Adipocyte (in vitro differentiated cells): ENCODE data around the gene HECW1.

ENCODE experiments used
- DNase-seq: peaks from one replicate; pipeline ENCODE4 v3.0.0-alpha.2; 2015; ENCODE audit warnings: low read depth
- H3K27me3 ChIP-seq: replicated peaks from 2 replicates; pipeline ENCODE4 v1.7.0; 2013; ENCODE audit warnings: mild to moderate bottlenecking, low read length, moderate library complexity; ENCODE audit not compliant: control insufficient read depth, insufficient read depth
- H3K36me3 ChIP-seq: 2 replicates; pipeline ENCODE4 v1.7.0; 2013; ENCODE audit warnings: low read length, mild to moderate bottlenecking, moderate library complexity; ENCODE audit not compliant: control insufficient read depth, insufficient read depth, severe bottlenecking
- H3K4me1 ChIP-seq: 2 replicates; pipeline ENCODE4 v1.7.0; 2013; ENCODE audit warnings: mild to moderate bottlenecking, low read length, moderate library complexity; ENCODE audit not compliant: control insufficient read depth, insufficient read depth
- H3K4me3 ChIP-seq: 2 replicates; pipeline ENCODE4 v1.7.0; 2013; ENCODE audit warnings: mild to moderate bottlenecking, low read length, moderate library complexity
- H3K9ac ChIP-seq: 2 replicates; pipeline ENCODE4 v1.7.0; 2013; ENCODE audit warnings: mild to moderate bottlenecking, low read length, moderate library complexity
- H3K9me3 ChIP-seq: 2 replicates; pipeline ENCODE4 v1.7.0; 2013; ENCODE audit warnings: mild to moderate bottlenecking, low read length, moderate library complexity; ENCODE audit not compliant: control insufficient read depth

Gene HECW1

GRCh38 chr7:43461349-43462024, 349.0 kb downstream of the HECW1 start:
- Histone ChIP-seq H3K27me3 (no peaks in the 10 kb centered on the region), H3K9ac (no peak overlapping the region), H3K4me3 (no peak overlapping the region), H3K36me3 (no peaks in the 10 kb centered on the region), H3K4me1 (peaks cover 57% of the 10 kb centered on the region), H3K9me3 (no peaks in the 10 kb centered on the region)
- DNase-seq: no peak

- H3K36me3 ChIP-seq: no peaks in the 10 kb centered on the region
- peaks cover 70% of the 10 kb centered on the region for H3K4me1 ChIP-seq
- no peaks in the 10 kb centered on the region for H3K27me3 ChIP-seq
- peak; percentile 14 for DNase-seq
- H3K4me3 ChIP-seq: peak overlapping the region; percentile 69
- H3K9ac ChIP-seq: peak overlapping the region; percentile 70
- no peaks in the 10 kb centered on the region for H3K9me3 ChIP-seq
Measured at GRCh38 chr7:43462836-43463235, 350.4 kb downstream of the HECW1 start.

GRCh38 chr7:43463401-43463980, 351.0 kb downstream of the HECW1 start:
- Histone ChIP-seq H3K27me3 (no peaks in the 10 kb centered on the region), H3K4me3 (peak overlapping the region; percentile 69), H3K9me3 (no peaks in the 10 kb centered on the region), H3K9ac (peak overlapping the region; percentile 70), H3K36me3 (no peaks in the 10 kb centered on the region), H3K4me1 (peaks cover 73% of the 10 kb centered on the region)
- DNase-seq: peak; percentile 40

- DNase-seq: no peak
- peak overlapping the region; percentile 27 for H3K9ac ChIP-seq
- no peak overlapping the region for H3K4me3 ChIP-seq
- no peaks in the 10 kb centered on the region for H3K9me3 ChIP-seq
- no peaks in the 10 kb centered on the region for H3K27me3 ChIP-seq
- peaks cover 77% of the 10 kb centered on the region for H3K4me1 ChIP-seq
- no peaks in the 10 kb centered on the region for H3K36me3 ChIP-seq
Measured at GRCh38 chr7:43465581-43466554, 353.4 kb downstream of the HECW1 start.

- no peaks in the 10 kb centered on the region for H3K27me3 ChIP-seq
- no peaks in the 10 kb centered on the region for H3K36me3 ChIP-seq
- no peak for DNase-seq
- no peak overlapping the region for H3K4me3 ChIP-seq
- H3K9me3 ChIP-seq: no peaks in the 10 kb centered on the region
- H3K4me1 ChIP-seq: peaks cover 65% of the 10 kb centered on the region
- H3K9ac ChIP-seq: peak overlapping the region; percentile 1
Measured at GRCh38 chr7:43467406-43467805, 355.0 kb downstream of the HECW1 start.

GRCh38 chr7:43467846-43468245, 355.4 kb downstream of the HECW1 start:
- no peaks in the 10 kb centered on the region for H3K27me3 ChIP-seq
- DNase-seq: no peak
- no peaks in the 10 kb centered on the region for H3K9me3 ChIP-seq
- H3K36me3 ChIP-seq: no peaks in the 10 kb centered on the region
- H3K4me3 ChIP-seq: no peak overlapping the region
- no peak overlapping the region for H3K9ac ChIP-seq
- peaks cover 61% of the 10 kb centered on the region for H3K4me1 ChIP-seq

- no peaks in the 10 kb centered on the region for H3K27me3 ChIP-seq
- no peak for DNase-seq
- peaks cover 49% of the 10 kb centered on the region for H3K4me1 ChIP-seq
- H3K36me3 ChIP-seq: no peaks in the 10 kb centered on the region
- no peaks in the 10 kb centered on the region for H3K9me3 ChIP-seq
- no peak overlapping the region for H3K9ac ChIP-seq
- H3K4me3 ChIP-seq: no peak overlapping the region
Measured at GRCh38 chr7:43469051-43469450, 356.6 kb downstream of the HECW1 start.

- Histone ChIP-seq H3K9me3 (no peaks in the 10 kb centered on the region), H3K27me3 (no peaks in the 10 kb centered on the region), H3K36me3 (no peaks in the 10 kb centered on the region), H3K9ac (no peak overlapping the region), H3K4me1 (peaks cover 42% of the 10 kb centered on the region), H3K4me3 (no peak overlapping the region)
- DNase-seq: no peak
Measured at GRCh38 chr7:43470110-43470509, 357.7 kb downstream of the HECW1 start.

GRCh38 chr7:43475983-43476382, 363.5 kb downstream of the HECW1 start:
- Histone ChIP-seq H3K4me1 (no peaks in the 10 kb centered on the region), H3K4me3 (no peak overlapping the region), H3K9ac (no peak overlapping the region), H3K36me3 (no peaks in the 10 kb centered on the region), H3K27me3 (no peaks in the 10 kb centered on the region), H3K9me3 (no peaks in the 10 kb centered on the region)
- DNase-seq: no peak

GRCh38 chr7:43476896-43477295, 364.4 kb downstream of the HECW1 start:
- H3K4me3 ChIP-seq: no peak overlapping the region
- DNase-seq: no peak
- H3K9me3 ChIP-seq: no peaks in the 10 kb centered on the region
- peaks cover under 1% of the 10 kb centered on the region for H3K4me1 ChIP-seq
- H3K36me3 ChIP-seq: no peaks in the 10 kb centered on the region
- no peaks in the 10 kb centered on the region for H3K27me3 ChIP-seq
- no peak overlapping the region for H3K9ac ChIP-seq

GRCh38 chr7:43479042-43479441, 366.6 kb downstream of the HECW1 start:
- no peak for DNase-seq
- no peak overlapping the region for H3K9ac ChIP-seq
- no peaks in the 10 kb centered on the region for H3K27me3 ChIP-seq
- no peaks in the 10 kb centered on the region for H3K36me3 ChIP-seq
- no peaks in the 10 kb centered on the region for H3K9me3 ChIP-seq
- peaks cover 6% of the 10 kb centered on the region for H3K4me1 ChIP-seq
- no peak overlapping the region for H3K4me3 ChIP-seq
